Measurements from ENCODE around the gene LASP1. TPM values are rescaled to one million over a fixed set of nuclear protein-coding genes. Genes with fewer than 3 reads are reported as not detected.
A peak's percentile ranks its signal among the peaks of the same experiment; 100 is the strongest.

LASP1 gene
- polyA plus RNA-seq, 1 donor (not counting 4 experiments of a cell fraction or from before 2014, with no cell fraction given) = 88.1 TPM

GRCh38 chr17:38867968-38868816 is 1.7 kb upstream of the LASP1 start:
- peak overlapping the region; percentile 16 to 54 (median 19) for H3K4me3 ChIP-seq (ENCODE audit: control insufficient read depth in 2 of 3, extremely low read depth in 1 of 3, insufficient read depth in 2 of 3, low read depth in 1 of 3, low read length in 3 of 3)
- no peak for TF ChIP-seq EZH2 (IDR thresholded peaks at IDR 0.05; ENCODE audit: low read length)
- no peak for TF ChIP-seq CTCF (optimal IDR thresholded peaks at IDR 0.05 in 1 of 3, IDR thresholded peaks at IDR 0.05 in 1 of 3, conservative IDR thresholded peaks at IDR 0.05 in 1 of 3; ENCODE audit: extremely low read depth in 1 of 3, insufficient read depth in 2 of 3, low read length in 3 of 3)
- H3K79me2 ChIP-seq (ENCODE audit: control insufficient read depth, insufficient read depth, low read length) = peaks cover 32% of the 10 kb centered on the region
- H3K9ac ChIP-seq (ENCODE audit: control insufficient read depth, extremely low read depth, insufficient read depth, low read length) = peak overlapping the region; percentile 62
- FAIRE-seq = peak; percentile 61
- H3K9me1 ChIP-seq (ENCODE audit: control insufficient read depth, extremely low read depth, insufficient read depth, low read length) = no peaks in the 10 kb centered on the region
- peaks cover 16% of the 10 kb centered on the region for H4K20me1 ChIP-seq (ENCODE audit: control insufficient read depth, extremely low read depth, insufficient read depth, low read length)
- peak overlapping the region; percentile 76 for H3K27ac ChIP-seq (ENCODE audit: control insufficient read depth, insufficient read depth, low read length)
- H2AFZ ChIP-seq (ENCODE audit: control insufficient read depth, low read length) = peak overlapping the region; percentile 46
- dilution Hi-C loops (cut with MboI; ENCODE audit: extremely low pct_ligation_motif_present, low sequenced_read_pairs) = no loop called here
- H3K4me1 ChIP-seq (ENCODE audit: control insufficient read depth, extremely low read depth, insufficient read depth, low read length) = peaks cover 41% of the 10 kb centered on the region
- H3K4me2 ChIP-seq (ENCODE audit: control insufficient read depth, extremely low read depth, insufficient read depth, low read depth, low read length) = peak overlapping the region; percentile 92
- no peaks in the 10 kb centered on the region for H3K9me3 ChIP-seq (ENCODE audit: control insufficient read depth, low read depth, low read length)
- no peaks in the 10 kb centered on the region for H3K27me3 ChIP-seq (ENCODE audit: control insufficient read depth, extremely low read depth, insufficient read depth, low read length)
- peaks cover 7 to 10% of the 10 kb centered on the region in 2 experiments for H3K36me3 ChIP-seq (ENCODE audit: control insufficient read depth in 2 of 2, extremely low read depth in 1 of 2, insufficient read depth in 2 of 2, low read length in 2 of 2)
- no peak for DNase-seq (ENCODE audit: low read depth, low spot score)

- Histone ChIP-seq H3K4me3 (ENCODE audit: control insufficient read depth in 2 of 3, extremely low read depth in 1 of 3, insufficient read depth in 2 of 3, low read depth in 1 of 3, low read length in 3 of 3) (peak overlapping the region; percentile 87 to 95 (median 87)), H3K27me3 (ENCODE audit: control insufficient read depth, extremely low read depth, insufficient read depth, low read length) (no peaks in the 10 kb centered on the region), H3K9ac (ENCODE audit: control insufficient read depth, extremely low read depth, insufficient read depth, low read length) (peak overlapping the region; percentile 88), H3K27ac (ENCODE audit: control insufficient read depth, insufficient read depth, low read length) (peak overlapping the region; percentile 76), H4K20me1 (ENCODE audit: control insufficient read depth, extremely low read depth, insufficient read depth, low read length) (peaks cover 22% of the 10 kb centered on the region), H3K36me3 (ENCODE audit: control insufficient read depth in 2 of 2, extremely low read depth in 1 of 2, insufficient read depth in 2 of 2, low read length in 2 of 2) (peaks cover 12% of the 10 kb centered on the region in 2 experiments), H3K4me2 (ENCODE audit: control insufficient read depth, extremely low read depth, insufficient read depth, low read depth, low read length) (peak overlapping the region; percentile 92), H2AFZ (ENCODE audit: control insufficient read depth, low read length) (peak overlapping the region; percentile 74), H3K9me1 (ENCODE audit: control insufficient read depth, extremely low read depth, insufficient read depth, low read length) (peaks cover 2% of the 10 kb centered on the region), H3K4me1 (ENCODE audit: control insufficient read depth, extremely low read depth, insufficient read depth, low read length) (peaks cover 46% of the 10 kb centered on the region), H3K9me3 (ENCODE audit: control insufficient read depth, low read depth, low read length) (no peaks in the 10 kb centered on the region), H3K79me2 (ENCODE audit: control insufficient read depth, insufficient read depth, low read length) (peaks cover 40% of the 10 kb centered on the region)
- dilution Hi-C loops (cut with MboI; ENCODE audit: extremely low pct_ligation_motif_present, low sequenced_read_pairs) = no loop called here
- peak in 2 of 3 experiments; percentile 26 to 35 for TF ChIP-seq CTCF (optimal IDR thresholded peaks at IDR 0.05 in 1 of 3, IDR thresholded peaks at IDR 0.05 in 1 of 3, conservative IDR thresholded peaks at IDR 0.05 in 1 of 3; ENCODE audit: extremely low read depth in 1 of 3, insufficient read depth in 2 of 3, low read length in 3 of 3)
- no peak for TF ChIP-seq EZH2 (IDR thresholded peaks at IDR 0.05; ENCODE audit: low read length)
- FAIRE-seq (no peak), DNase-seq (ENCODE audit: low read depth, low spot score) (no peak)
Measured at GRCh38 chr17:38868817-38869525, 887 bp upstream of the LASP1 start.

Data from keratinocyte (primary cell).